ENCODE measurements around the gene OLFML1.

The OLFML1 gene

DNA sequence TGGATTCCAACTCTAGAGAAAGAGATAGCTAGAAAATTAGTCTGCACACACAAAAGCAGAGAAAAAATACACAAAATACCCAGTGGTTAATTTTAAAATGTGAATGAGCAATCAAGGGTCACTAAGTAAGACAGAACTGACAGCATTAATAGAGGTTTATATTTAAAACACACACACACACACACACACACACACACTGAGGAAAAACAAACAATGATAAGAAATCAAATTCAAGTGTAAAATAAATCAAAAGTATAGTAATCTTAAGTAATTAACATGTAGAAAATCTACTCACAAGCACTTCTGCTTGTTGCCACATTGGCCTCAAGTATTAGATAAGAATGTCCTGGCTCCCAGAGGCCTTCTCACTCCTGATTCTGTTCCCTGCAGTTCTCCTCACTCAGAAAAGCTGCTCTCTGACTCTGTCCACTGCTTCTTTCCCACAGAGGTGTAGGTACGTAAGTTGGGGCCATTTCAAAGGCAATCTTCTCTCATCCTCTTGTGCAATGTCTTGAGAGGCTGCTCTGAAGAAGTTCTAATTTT, 33.3 kb upstream of the OLFML1 start:
- Histone ChIP-seq H3K79me2 (ENCODE audit: insufficient read depth, low read length) (no peaks in the 10 kb centered on the region), H3K9me2 (replicated peaks; ENCODE audit: insufficient read depth, low read length) (no peaks in the 10 kb centered on the region), H3K9ac (ENCODE audit: low read length) (no peak overlapping the region)

DNA sequence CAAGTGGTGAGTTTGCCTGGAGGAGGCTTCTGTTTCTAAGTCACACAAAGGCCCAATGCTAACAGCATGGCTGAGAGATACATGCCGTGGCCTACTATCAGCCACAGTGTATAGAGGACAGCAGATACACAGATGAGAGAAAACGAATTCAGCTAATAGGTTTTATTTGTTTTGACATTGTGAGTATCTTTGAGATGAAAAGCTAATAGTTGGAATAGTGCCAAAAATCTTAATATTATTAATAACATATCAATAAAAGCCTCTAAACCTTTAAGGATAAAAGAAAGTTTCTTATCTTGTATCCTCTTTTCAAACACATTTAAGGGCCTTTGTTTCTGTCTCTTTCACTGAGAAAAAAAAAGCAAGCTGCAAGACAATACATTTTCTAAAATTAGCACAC, 30.5 kb upstream of the OLFML1 start:
- Histone ChIP-seq H4K20me1 (ENCODE audit: low read depth, low read length) (no peaks in the 10 kb centered on the region), H3K9ac (ENCODE audit: low read length) (no peak overlapping the region), H3K36me3 (ENCODE audit: low read length) (no peaks in the 10 kb centered on the region), H3K27me3 (ENCODE audit: low read length) (no peaks in the 10 kb centered on the region), H3K4me2 (ENCODE audit: low read depth, low read length, poor library complexity, severe bottlenecking) (no peak overlapping the region), H3K79me2 (ENCODE audit: insufficient read depth, low read length) (no peaks in the 10 kb centered on the region), H3F3A (ENCODE audit: insufficient read depth) (no peaks in the 10 kb centered on the region), H2AFZ (ENCODE audit: low read depth, low read length, severe bottlenecking) (no peak overlapping the region), H3K27ac (ENCODE audit: low read depth, low read length) (no peak overlapping the region), H3K9me2 (replicated peaks; ENCODE audit: insufficient read depth, low read length) (no peaks in the 10 kb centered on the region), H3K4me3 (ENCODE audit: insufficient read depth, low read length, poor library complexity, severe bottlenecking) (no peak overlapping the region), H3K9me3 (ENCODE audit: insufficient read depth, low read length) (no peaks in the 10 kb centered on the region)
- TF ChIP-seq EZH2phosphoT487 (conservative IDR thresholded peaks at IDR 0.05; ENCODE audit: low read length), result no peak
- TF ChIP-seq, protein P1, sequence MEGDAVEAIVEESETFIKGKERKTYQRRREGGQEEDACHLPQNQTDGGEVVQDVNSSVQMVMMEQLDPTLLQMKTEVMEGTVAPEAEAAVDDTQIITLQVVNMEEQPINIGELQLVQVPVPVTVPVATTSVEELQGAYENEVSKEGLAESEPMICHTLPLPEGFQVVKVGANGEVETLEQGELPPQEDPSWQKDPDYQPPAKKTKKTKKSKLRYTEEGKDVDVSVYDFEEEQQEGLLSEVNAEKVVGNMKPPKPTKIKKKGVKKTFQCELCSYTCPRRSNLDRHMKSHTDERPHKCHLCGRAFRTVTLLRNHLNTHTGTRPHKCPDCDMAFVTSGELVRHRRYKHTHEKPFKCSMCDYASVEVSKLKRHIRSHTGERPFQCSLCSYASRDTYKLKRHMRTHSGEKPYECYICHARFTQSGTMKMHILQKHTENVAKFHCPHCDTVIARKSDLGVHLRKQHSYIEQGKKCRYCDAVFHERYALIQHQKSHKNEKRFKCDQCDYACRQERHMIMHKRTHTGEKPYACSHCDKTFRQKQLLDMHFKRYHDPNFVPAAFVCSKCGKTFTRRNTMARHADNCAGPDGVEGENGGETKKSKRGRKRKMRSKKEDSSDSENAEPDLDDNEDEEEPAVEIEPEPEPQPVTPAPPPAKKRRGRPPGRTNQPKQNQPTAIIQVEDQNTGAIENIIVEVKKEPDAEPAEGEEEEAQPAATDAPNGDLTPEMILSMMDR (IDR thresholded peaks at IDR 0.05; ENCODE audit: insufficient read depth, low read length, poor library complexity, severe bottlenecking), result no peak

More for the DNA sequence above, 33.3 kb upstream of the OLFML1 start:
- Histone ChIP-seq H3K4me3 (ENCODE audit: insufficient read depth, low read length, poor library complexity, severe bottlenecking) (no peak overlapping the region), H3K9me3 (ENCODE audit: insufficient read depth, low read length) (no peaks in the 10 kb centered on the region), H3K27ac (ENCODE audit: low read depth, low read length) (no peak overlapping the region), H2AFZ (ENCODE audit: low read depth, low read length, severe bottlenecking) (no peak overlapping the region), H3K27me3 (ENCODE audit: low read length) (no peaks in the 10 kb centered on the region), H3K4me2 (ENCODE audit: low read depth, low read length, poor library complexity, severe bottlenecking) (no peak overlapping the region), H3F3A (ENCODE audit: insufficient read depth) (no peaks in the 10 kb centered on the region), H3K36me3 (ENCODE audit: low read length) (no peaks in the 10 kb centered on the region), H4K20me1 (ENCODE audit: low read depth, low read length) (no peaks in the 10 kb centered on the region)
- TF ChIP-seq, protein P1 (IDR thresholded peaks at IDR 0.05; ENCODE audit: insufficient read depth, low read length, poor library complexity, severe bottlenecking), result no peak
- TF ChIP-seq EZH2phosphoT487 (conservative IDR thresholded peaks at IDR 0.05; ENCODE audit: low read length), result no peak

DNA sequence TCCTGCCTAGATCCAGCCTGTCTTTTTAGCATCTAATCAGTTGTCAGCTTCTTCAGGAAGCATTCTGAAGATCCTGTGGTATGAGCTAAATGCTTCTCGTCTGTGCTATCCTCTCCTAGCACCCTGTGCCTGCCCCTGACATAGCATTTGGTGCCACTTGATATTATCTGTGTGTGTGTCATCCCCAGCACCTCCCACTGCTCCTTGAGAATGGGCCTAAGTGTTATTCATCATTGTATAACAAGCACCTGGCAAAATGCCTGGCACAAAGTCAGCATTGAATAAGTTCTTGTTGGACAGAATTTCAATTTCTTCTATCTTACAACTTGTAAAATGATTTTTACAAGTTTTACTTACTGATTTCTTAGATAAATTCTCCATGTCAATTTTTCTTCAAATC, 28.1 kb upstream of the OLFML1 start:
- no peak overlapping the region for H3K4me3 ChIP-seq (ENCODE audit: insufficient read depth, low read length, poor library complexity, severe bottlenecking)
- no peak overlapping the region for H3K27ac ChIP-seq (ENCODE audit: low read depth, low read length)
- H3F3A ChIP-seq (ENCODE audit: insufficient read depth), result no peaks in the 10 kb centered on the region
- H3K79me2 ChIP-seq (ENCODE audit: insufficient read depth, low read length), result no peaks in the 10 kb centered on the region
- no peak overlapping the region for H3K4me2 ChIP-seq (ENCODE audit: low read depth, low read length, poor library complexity, severe bottlenecking)
- no peaks in the 10 kb centered on the region for H3K9me2 ChIP-seq (replicated peaks; ENCODE audit: insufficient read depth, low read length)
- H3K9ac ChIP-seq (ENCODE audit: low read length), result no peak overlapping the region
- no peak overlapping the region for H2AFZ ChIP-seq (ENCODE audit: low read depth, low read length, severe bottlenecking)
- H3K36me3 ChIP-seq (ENCODE audit: low read length), result no peaks in the 10 kb centered on the region
- H3K9me3 ChIP-seq (ENCODE audit: insufficient read depth, low read length), result no peaks in the 10 kb centered on the region
- no peaks in the 10 kb centered on the region for H3K27me3 ChIP-seq (ENCODE audit: low read length)
- no peaks in the 10 kb centered on the region for H4K20me1 ChIP-seq (ENCODE audit: low read depth, low read length)
- no peak for TF ChIP-seq EZH2phosphoT487 (conservative IDR thresholded peaks at IDR 0.05; ENCODE audit: low read length)
- TF ChIP-seq, protein P1 (IDR thresholded peaks at IDR 0.05; ENCODE audit: insufficient read depth, low read length, poor library complexity, severe bottlenecking), result no peak
